Lower lobe of right lung (tissue), 2 donors: Measurements from ENCODE around the gene CTNNA3. TPM values are rescaled to one million over a fixed set of nuclear protein-coding genes. Genes with fewer than 3 reads are reported as not detected.

Experiments
- ATAC-seq, 2 donors: fragments of 200-7000 bp; cut with Tn5 transposase; one replicate each; pipeline ENCODE4 v1.9.1; 2020 to 2022; ENCODE audit warnings: mild to moderate bottlenecking in 2 of 2, moderate library complexity in 2 of 2
- DNase-seq: peaks from one replicate; pipeline ENCODE4 v3.0.0-alpha.2; 2020
- H3K27ac ChIP-seq: fragments of 200-600 bp; one replicate; pipeline ENCODE4 v1.8.0; 2022
- H3K27me3 ChIP-seq: fragments of 200-600 bp; one replicate; pipeline ENCODE4 v1.8.0; 2022; ENCODE audit warnings: low read depth
- H3K36me3 ChIP-seq: fragments of 200-600 bp; one replicate; pipeline ENCODE4 v1.8.0; 2022; ENCODE audit warnings: mild to moderate bottlenecking
- H3K4me1 ChIP-seq: fragments of 200-600 bp; one replicate; pipeline ENCODE4 v1.8.0; 2022
- H3K4me3 ChIP-seq: fragments of 200-600 bp; one replicate; pipeline ENCODE4 v1.8.0; 2022; ENCODE audit warnings: mild to moderate bottlenecking
- H3K9me3 ChIP-seq: fragments of 200-600 bp; one replicate; pipeline ENCODE4 v1.8.0; 2022
- intact Hi-C: fragments of 100-400 bp; cut with DNase I; formaldehyde crosslinking; loops from one replicate; pipeline ENCODE4 v1.11.0; 2022
- total RNA-seq: library from RNA; stranded (reverse); fragmentation: NEBNext Ultra II Directional; extraction: Animal tissue kit (Norgen Biotek cat#: 25700); gene quantifications from one replicate; pipeline ENCODE4 v1.2.1, GENCODE V29; 2021
- TF ChIP-seq, protein P1 (sequence below): fragments of 200-600 bp; IDR thresholded peaks from one replicate; pipeline ENCODE4 v1.8.0; 2022; ENCODE audit warnings: antibody characterized with exemption, mild to moderate bottlenecking
- donor health status: DM: no; HTN: yes; CAD: no; lungs with severe emphysema.

The CTNNA3 gene
- total RNA-seq, 1 donor from 2014 or later = not detected

DNA sequence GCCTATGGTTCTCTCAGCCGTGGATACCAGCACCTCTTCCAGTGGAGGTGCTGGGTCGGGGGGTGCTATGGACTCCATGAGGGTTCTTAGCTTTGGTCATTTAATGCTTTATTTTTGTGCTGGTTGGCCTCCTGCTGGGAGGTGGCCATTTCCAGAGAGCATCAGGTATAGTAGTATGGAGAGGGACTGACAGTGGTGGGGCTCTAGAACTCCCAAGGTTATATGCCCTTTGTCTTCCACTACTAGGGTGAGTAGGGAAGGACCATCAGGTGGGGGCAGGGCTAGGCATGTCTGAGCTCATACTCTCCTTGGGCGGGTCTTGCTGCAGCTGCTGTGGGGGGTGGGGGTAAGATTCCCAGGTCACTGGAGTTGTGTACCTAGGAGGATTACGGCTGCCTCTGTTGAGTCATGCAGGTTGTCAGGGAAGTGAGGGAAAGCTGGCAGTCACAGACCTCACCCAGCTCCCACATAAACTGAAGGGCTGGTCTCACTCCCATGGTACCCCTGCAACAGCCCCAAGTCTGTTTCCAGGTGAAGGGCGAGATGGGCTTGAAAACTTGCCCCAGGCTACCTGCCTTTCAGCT lies 1533.3 kb downstream of the CTNNA3 start:
- TF ChIP-seq, protein P1, sequence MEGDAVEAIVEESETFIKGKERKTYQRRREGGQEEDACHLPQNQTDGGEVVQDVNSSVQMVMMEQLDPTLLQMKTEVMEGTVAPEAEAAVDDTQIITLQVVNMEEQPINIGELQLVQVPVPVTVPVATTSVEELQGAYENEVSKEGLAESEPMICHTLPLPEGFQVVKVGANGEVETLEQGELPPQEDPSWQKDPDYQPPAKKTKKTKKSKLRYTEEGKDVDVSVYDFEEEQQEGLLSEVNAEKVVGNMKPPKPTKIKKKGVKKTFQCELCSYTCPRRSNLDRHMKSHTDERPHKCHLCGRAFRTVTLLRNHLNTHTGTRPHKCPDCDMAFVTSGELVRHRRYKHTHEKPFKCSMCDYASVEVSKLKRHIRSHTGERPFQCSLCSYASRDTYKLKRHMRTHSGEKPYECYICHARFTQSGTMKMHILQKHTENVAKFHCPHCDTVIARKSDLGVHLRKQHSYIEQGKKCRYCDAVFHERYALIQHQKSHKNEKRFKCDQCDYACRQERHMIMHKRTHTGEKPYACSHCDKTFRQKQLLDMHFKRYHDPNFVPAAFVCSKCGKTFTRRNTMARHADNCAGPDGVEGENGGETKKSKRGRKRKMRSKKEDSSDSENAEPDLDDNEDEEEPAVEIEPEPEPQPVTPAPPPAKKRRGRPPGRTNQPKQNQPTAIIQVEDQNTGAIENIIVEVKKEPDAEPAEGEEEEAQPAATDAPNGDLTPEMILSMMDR = no peak
- Histone ChIP-seq H3K27me3 (no peaks in the 10 kb centered on the region), H3K27ac (no peak overlapping the region), H3K36me3 (no peaks in the 10 kb centered on the region), H3K9me3 (no peaks in the 10 kb centered on the region), H3K4me1 (no peaks in the 10 kb centered on the region), H3K4me3 (no peak overlapping the region)
- intact Hi-C loops = no loop called here
- no peak for ATAC-seq
- DNase-seq = no peak

DNA sequence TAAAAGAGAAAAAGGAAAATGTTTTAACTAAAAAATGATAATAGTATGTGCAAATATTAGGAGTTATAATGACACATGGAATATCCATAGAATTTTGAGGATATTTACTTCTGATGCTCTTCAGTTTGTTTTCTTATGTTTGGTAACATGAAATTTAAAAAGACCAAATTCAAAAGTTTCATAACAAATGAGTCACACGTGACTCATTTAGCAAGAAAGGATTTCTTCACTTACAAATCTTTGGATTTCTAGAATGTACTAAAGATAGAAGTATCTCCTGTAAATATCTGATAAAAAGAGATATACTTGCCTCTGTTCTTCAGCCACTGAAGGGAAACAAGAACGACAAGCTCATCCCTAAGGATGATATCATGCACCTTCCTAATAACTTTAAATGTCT lies 1544.6 kb downstream of the CTNNA3 start:
- no peaks in the 10 kb centered on the region for H3K4me1 ChIP-seq
- TF ChIP-seq, protein P1 = no peak
- DNase-seq = no peak
- no peak for ATAC-seq
- H3K9me3 ChIP-seq = no peaks in the 10 kb centered on the region
- no peak overlapping the region for H3K27ac ChIP-seq
- no peaks in the 10 kb centered on the region for H3K27me3 ChIP-seq
- no peak overlapping the region for H3K4me3 ChIP-seq
- no peaks in the 10 kb centered on the region for H3K36me3 ChIP-seq
- intact Hi-C loops = no loop called here

DNA sequence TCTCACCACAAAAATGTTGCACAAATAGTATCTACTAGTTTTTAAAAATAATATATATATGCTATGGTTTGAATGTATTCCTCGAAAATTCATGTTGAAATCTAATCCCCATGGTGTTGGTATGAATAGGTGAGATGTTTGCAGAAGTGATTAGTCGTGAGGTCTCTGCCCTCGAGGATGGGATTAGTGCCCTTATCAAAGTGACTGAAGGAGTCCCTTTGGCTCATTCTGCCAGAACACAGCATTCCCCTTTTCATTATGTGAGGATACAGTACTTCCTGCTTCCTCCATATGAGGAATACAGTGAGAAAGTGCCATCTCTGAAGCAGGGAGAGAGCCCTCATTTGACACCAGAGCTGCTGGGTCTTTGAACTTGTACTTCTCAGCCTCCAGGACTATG lies 1547.7 kb downstream of the CTNNA3 start:
- DNase-seq (no peak), ATAC-seq (no peak)
- Histone ChIP-seq H3K27ac (no peak overlapping the region), H3K27me3 (no peaks in the 10 kb centered on the region), H3K4me1 (no peaks in the 10 kb centered on the region), H3K36me3 (no peaks in the 10 kb centered on the region), H3K9me3 (no peaks in the 10 kb centered on the region), H3K4me3 (no peak overlapping the region)
- TF ChIP-seq, protein P1 = no peak
- intact Hi-C loops = no loop called here

DNA sequence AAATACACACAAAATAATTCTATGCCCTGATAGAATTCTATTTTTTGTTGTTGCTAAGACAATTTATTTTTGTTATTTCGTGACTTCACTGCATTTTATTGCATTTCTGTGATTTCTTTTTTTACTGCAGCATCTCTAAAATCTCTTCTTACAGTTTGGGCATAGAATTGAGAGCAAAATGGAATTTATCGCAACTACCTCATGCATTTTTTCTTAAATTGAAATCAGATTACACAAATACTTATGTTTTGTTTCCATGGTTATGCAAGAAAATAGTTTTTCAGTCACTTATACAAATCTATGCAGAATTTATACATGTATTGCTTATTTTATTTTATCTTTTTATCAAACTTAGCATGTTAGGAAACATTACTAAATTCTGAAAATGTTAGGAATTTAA lies 1552.0 kb downstream of the CTNNA3 start:
- H3K9me3 ChIP-seq = no peaks in the 10 kb centered on the region
- intact Hi-C loops = no loop called here
- no peaks in the 10 kb centered on the region for H3K27me3 ChIP-seq
- no peaks in the 10 kb centered on the region for H3K36me3 ChIP-seq
- no peak overlapping the region for H3K27ac ChIP-seq
- H3K4me1 ChIP-seq = no peaks in the 10 kb centered on the region
- no peak overlapping the region for H3K4me3 ChIP-seq
- no peak for DNase-seq
- TF ChIP-seq, protein P1 = no peak
- no peak for ATAC-seq

DNA sequence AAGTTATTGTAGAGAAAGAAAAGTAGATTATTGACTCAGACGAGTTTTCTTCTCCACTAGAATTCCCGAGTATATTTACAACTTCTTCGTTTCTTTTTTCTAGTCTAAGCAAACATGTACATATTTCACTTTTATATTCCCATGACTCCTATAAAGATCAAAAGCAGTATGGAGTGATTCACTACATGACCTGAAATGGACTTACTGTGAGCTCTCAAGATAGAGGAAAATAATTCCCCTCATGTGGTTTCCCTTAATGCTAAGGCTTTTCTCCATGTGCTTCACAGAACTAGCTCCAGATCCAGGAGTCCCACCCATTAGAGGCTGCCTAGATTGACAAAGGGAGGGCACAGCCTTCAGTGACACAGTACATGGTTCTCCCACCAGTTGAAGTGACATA lies 1593.2 kb downstream of the CTNNA3 start:
- ATAC-seq (no peak), DNase-seq (no peak)
- intact Hi-C loops = no loop called here
- Histone ChIP-seq H3K36me3 (no peaks in the 10 kb centered on the region), H3K4me3 (no peak overlapping the region), H3K4me1 (no peaks in the 10 kb centered on the region), H3K9me3 (no peaks in the 10 kb centered on the region), H3K27ac (no peak overlapping the region), H3K27me3 (no peaks in the 10 kb centered on the region)
- TF ChIP-seq, protein P1 = no peak
